Non-pigmented ciliary epithelial cell (primary cell): ENCODE measurements around the gene TRAPPC8.
"Not testable (repeated sequence)": the region's sequence is repeated elsewhere in the genome, so short reads cannot be mapped to it uniquely, and the experiment has no call there.

Source experiments
- DNase-seq: peaks from one replicate; pipeline ENCODE4 v3.0.0-alpha.2; 2010; ENCODE audit warnings: low read depth

TRAPPC8 gene

DNA sequence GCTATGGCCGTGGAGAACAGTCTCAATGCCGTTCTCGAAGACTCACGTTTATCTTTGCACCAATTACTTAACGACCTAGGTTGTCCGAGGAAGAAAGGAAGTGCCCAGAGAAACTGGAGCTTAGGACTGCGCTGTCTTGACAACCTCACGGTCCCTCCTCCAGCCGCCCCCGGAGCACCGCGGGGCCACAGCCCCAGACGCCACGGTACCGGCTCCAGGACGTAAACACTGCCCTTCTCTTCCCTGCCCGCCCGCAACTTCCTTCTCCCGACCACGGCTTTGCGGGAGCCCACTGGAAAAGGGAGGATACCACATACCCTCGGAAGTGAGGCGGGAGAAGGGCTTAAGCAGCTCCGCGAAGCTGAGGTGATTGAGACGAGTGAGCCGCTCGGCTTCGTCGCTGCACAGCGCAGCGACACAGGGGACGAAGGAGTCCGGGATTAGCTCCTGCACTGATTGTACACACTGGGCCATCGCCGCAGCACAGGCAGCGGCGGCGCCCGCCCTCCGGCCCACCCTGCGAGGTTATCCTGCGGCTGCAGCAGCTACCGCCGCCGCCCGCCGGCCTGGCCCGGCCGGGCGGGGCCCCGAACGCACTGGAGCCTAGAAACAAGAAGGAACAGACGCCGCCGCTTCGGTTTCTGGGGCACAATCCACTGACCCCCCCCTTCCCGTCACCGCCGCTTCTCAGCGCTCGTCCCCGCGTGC, 483 bp downstream of the TRAPPC8 start:
- no peak for DNase-seq

DNA sequence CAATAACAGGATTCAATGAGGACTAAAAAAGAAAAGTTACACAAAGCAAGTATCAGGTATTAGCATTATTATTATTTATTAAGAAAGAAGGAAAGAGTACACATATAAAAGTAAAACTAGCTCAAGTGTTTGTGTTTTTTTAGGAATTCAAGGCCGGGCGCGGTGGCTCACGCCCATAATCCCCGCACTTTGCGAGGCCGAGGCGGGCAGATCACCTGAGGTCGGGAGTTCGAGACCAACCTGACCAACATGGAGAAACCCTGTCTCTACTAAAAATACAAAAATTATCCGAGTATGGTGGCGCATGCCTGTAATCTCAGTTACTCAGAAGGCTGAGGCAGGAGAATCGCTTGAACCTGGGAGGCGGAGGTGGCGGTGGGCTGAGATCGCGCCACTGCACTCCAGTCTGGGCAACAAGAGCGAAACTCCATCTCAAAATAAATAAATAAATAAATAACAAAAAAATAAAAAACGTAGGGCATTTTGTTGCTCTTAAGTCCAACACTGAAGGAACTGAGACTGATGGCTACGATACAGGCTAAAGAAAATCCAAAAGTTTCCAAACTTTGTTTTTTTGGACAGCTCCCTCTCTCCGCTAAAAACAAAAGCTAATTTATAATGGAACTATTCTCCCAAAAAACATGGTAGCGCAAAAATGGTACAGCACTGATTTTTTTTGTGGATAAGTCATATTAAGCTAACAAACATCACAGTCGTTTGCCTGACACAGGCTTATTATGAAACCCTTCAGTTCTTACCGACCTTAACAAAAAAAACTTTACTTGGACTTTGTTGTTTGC, 1.7 kb downstream of the TRAPPC8 start:
- no peak for DNase-seq

DNA sequence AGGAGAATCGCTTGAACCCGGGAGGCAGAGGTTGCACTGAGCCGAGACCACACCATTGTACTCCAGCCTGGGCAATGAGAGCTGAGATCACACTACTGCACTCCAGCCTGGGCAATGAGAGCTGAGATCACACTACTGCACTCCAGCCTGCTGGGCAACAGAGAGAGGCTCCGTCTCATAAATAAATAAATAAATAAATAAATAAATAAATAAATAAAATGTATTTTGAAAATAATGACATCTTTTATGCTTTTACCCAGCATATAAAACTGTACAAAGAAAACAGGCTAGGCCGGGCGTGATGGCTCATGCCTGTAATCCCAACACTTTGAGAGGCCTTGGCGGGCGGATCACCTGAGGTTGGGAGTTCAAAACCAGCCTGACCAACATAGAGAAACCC, 8.2 kb downstream of the TRAPPC8 start:
- not testable (repeated sequence) for DNase-seq

DNA sequence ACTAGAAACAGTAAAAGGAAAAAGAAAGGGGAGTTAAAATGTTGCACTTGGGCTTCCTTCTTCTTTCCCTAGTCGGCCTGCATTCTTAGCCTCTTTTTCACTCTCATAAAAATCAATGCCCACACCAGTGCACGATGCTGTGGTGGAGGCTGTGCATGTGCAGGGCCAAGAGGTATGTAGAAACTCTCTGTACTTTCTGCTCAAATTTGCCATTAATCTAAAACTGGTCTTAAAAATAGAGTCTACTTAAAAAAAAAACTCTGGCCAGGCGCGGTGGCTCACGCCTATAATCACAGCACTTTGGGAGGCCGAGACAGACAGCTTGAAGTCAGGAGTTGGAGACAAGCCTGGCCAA, 11.1 kb downstream of the TRAPPC8 start:
- DNase-seq: no peak

DNA sequence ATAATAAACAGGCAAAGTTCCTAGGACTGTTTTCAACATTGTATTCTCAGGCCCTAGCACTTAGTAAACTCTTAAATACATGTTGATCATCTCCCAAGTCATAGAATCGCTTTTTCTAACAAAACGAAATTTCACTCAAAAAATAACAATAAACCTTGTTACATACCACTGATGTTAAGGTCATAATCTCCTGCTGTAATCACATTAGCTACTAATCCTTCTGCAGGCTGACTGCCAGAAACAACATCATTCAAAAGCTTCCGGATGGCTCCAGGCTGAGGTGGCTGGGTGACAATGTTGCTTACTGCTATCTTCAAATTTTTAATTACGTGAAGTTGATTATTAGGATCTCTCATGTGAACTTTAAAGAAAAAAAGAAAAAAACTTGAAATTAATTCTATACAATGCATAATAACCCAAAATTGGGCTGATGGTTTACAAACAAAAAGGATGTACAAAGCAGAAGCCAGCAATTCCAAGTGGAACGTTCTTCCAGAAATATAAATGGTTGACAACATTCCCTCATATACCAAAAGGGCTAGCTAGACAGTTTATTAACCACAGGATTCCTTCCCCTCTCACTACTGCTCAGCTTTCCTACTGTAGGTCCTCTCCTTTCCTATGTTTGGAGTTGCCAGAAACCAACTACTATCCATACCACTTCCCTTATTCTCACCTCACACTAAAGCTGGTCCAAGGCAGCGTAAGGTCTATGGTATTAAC, 11.6 kb downstream of the TRAPPC8 start:
- DNase-seq: peak; percentile 32

DNA sequence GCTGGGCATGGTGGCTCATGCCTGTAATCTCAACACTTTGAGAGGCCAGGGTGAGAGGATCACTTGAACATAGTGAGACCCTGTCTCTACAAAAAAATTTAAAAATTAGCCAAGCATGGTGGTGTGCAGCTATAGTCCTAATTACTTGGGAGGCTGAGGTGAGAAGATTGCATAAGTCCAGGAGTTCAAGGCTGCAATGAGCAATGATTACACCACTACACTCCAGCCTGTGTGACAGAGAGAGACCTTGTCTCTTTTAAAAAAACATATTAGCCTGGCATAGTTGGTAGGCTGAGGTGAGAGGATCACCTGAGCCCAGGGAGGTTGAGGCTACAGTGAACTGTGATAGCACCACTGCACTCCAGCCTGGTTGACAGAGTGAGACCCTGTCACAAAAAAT, 13.7 kb downstream of the TRAPPC8 start:
- DNase-seq: no peak

DNA sequence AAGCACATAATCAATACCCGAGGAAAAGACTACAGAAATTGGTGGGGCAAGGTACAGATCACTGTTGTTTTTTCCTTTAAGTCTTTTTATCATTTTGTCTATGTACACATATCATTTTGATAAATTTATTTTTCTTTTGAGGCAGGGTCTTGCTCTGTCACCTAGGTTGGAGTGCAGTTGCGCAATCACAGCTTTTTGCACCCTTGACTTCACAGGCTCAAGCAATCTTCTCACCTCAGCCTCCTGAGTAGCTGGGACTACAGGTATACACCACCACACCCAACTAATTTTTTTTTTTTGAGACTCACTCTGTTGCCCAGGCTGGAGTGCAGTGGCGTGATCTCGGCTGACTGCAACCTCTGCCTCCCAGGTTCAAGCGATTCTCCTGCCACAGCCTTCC, 15.9 kb downstream of the TRAPPC8 start:
- DNase-seq: not testable (repeated sequence)

DNA sequence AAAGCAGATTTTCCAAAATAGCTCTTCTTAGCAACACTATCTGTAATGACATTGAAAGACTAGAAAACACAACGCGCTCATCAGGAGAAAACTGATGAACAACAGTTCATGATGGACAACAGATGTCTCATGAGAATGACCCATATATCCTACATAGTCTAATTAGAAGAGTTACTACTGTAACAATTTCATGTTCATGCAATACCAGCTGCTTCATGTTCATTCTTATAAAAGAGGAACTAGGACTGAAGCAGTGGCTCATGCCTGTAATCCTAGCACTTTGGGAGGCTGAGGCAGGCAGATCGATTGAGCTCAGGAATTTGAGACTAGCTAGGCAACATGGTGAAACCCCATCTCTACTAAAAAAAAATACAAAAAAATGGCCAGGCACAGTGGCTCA, 22.7 kb downstream of the TRAPPC8 start:
- no peak for DNase-seq

DNA sequence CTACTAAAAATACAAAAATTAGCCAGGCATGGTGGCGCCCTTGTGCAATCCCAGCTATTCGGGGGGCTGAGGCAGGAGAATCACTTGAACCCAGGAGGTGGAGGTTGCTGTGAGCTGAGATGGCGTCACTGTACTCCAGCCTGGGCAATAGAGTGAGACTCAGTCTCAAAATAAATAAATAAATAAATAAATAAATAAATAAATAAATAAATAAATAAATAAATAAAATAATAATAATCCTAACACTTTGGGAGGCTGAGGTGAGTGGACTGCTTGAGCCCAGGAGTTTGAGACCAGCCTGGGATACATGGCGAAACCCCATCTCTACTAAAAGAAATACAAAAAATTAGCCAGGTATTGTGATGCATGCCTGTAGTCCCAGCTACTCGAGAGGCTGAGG, 23.6 kb downstream of the TRAPPC8 start:
- DNase-seq: not testable (repeated sequence)

DNA sequence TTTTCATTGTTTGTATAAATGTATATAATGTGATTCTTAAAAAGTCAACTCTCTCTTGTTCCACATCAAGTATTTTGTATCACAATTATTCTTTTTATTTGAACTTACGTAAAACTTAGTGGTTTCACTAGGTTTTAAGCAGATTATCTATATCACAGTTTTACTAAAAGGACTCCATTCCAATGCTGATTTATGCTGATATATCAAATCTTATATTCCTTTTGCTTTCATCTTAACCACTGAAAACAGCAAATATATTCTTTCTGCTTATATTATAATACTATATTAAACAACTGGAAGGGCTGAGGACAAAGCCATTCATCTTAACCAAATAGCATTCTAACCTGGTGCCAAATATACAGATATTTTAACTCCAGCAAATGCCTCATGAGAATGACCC, 24.2 kb downstream of the TRAPPC8 start:
- DNase-seq: no peak

DNA sequence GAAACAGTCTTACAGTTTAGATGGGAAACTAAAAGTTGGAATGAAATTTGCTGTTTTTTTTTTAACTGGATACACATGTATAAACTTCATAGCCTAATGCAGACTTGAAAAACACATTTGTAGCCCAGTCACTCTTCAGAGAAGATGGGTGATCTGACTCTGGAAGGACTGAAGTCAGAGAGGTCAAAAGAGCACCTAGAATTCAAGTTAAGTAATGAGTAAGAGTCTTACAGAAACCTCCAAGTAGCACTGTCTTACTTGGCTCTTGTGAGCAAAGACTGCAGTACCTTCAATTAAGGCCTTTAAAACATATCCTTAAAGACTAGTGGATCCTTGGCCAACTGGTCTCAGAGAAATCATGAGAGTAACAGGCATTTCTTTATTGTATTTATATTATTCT, 41.9 kb downstream of the TRAPPC8 start:
- DNase-seq: no peak

DNA sequence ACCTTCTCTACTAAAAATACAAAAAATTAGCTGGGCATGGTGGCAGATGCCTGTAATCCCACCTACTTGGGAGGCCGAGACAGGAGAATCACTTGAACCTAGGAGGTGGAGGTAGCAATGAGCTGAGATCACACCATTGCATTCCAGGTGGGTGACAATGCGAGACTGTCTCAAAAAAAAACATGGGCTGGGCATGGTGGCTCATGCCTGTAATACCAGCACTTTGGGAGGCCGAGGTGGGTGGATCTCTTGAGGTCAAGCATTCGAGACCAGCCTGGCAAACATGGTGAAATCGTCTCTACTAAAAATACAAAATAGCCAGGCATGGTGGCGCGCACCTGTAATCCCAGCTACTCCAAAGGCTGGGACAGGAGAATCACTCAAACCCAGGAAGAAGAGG, 43.2 kb downstream of the TRAPPC8 start:
- not testable (repeated sequence) for DNase-seq

DNA sequence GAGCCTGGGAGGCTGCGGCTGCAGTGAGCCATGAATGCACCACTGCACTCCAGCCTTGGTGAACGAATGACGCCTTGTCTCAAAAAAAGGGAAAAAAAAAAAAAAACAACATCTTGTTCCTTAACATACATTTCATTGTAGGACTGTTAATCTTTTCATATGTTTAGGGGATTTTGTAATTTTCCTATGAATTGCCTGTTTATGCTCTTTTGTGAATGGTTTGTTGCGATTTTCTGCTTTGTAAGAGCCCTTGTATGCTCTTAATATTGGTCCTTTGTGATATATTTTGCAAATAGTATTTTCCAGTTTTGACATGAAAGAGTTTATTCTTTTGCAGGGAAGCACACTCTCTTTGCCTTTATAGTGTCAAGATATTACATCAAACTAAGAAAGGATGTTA, 50.0 kb downstream of the TRAPPC8 start:
- no peak for DNase-seq

DNA sequence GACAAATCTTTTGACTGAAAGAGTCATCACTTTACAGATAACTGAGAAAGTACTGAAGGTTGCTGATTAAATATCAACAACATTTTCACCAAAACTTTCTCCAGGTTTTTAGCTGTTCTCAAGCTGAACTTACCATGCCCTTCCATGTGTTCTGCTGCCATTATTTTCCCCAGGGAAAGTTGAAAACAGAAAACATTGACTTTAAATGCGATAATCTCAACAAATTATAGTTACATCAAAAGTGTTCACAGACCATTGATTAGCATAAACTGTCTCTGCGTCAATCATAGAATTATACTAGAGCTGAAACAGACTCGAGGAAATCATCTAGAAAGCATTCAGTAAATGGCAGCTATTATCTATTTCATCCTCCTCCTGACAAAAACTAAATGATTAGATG, 51.4 kb downstream of the TRAPPC8 start:
- no peak for DNase-seq

DNA sequence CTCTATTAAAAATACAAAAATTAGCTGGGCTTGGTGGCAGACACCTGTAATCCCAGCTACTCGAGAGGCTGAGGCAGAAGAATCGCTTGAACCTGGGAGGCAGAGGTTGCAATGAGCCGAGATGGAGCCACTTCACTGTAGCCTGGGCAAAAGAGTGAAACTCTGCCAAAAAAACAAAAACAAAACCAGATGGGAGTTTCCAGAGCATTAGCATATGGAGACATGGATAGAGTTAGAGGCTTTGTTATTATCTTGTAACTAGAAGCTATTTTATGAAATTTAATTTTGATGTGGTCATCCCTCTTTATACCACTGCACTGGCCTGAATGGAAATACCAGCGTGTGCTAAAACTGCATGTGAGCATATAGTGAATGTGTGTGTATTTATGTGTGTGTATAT, 58.9 kb downstream of the TRAPPC8 start:
- DNase-seq: no peak

DNA sequence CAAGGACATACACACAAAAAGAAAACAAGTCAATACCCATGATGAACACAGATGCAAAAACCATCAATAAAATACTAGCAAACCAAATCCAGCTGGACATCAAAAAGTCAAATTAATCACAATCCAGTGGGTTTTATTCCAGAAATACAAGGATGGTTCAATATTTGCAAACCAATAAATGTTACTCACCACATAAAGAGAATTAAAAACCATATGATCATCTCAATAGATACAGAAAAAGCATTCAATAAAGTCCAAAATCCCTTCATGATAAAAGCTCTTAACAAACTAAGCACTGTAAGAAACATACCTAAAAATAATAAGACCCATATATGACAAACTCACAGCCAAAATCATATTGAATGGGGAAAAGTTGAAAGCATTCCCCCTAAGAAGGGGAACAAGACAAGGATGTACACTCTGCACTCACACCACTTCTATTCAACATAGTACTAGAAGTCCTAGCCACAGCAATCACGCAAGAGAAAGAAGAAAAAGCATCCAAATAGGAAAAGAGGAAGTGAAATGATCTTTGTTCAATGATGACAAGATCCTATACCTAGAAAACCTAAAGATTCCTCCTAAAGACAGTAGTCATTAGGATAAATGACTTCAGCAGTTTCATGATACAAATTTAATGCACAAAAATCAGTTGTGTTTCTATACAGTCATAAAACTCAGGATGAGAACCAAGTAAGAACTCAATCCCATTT, 62.6 kb downstream of the TRAPPC8 start:
- no peak for DNase-seq

DNA sequence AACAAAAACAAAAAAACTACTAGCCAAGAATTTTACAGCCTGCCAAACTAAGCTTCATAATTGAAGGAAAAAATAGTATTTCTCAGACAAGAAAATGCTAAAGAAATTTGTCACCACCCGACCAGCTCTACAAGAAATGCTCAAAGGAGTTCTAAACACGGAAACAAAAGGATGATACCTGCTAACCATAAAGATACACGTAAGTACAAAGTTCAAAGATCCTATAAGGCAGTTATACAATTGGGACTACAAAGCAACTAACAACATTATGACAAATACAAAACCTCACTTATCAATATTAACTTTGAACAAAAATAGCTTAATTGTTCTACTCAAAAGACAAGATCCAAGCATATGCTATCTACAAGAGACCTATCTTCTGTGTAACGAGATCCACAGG, 64.6 kb downstream of the TRAPPC8 start:
- DNase-seq: no peak

DNA sequence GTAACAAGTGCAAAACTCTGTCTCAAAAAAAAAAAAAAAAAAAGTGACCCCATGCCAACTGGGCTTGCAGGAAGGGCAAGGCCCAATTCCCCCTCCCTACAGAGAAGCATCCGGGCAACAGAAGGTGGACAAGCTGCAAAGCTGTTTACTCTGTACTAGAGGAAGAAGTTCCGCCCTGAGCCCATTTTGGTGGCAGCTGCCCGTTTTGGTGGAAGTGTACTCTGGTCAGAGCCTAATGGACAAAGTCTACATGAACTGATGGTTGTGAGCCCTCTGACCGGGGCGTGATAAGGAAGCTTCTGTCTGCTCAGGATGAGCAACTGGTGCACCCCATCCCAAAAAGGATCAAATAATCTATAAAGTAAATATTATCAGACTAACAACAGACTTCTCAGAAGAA, 65.0 kb downstream of the TRAPPC8 start:
- no peak for DNase-seq

DNA sequence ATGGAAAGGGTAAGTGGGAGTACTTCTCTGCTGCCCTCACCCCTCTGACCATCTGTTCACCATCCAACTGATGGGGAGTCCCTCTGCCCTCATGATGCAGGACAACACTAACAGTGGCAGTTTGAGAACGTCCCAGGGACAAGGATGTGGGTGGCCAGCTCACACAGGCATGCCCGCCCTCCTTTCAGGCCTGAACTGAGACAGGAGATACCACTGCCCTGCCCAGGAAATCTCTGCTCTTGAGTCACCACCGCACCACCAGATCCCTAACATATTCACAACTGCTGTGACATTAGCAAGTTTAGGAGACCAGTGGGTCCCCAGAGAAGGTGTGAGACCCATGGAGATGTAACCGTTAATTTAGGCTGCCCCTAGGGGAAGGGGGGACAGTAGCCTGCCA, 66.2 kb downstream of the TRAPPC8 start:
- DNase-seq: no peak

DNA sequence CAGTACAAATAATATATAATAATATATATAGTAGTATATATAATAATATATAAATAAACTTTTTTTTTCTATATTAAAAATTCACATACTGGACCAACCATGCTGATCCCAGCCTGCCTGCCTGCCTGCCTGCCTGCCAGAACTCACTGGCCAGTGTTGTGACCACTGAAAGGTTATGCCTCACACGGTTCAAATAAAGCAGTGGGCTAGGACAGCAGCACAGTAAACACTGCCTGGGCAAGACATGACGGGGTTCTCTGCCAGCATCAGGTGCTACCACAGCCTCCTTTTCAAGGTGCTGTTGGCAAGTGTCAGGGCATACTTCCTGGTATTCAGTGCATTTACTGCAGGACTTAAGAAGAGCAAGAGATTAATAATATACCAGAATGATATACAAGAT, 67.6 kb downstream of the TRAPPC8 start:
- DNase-seq: no peak

DNA sequence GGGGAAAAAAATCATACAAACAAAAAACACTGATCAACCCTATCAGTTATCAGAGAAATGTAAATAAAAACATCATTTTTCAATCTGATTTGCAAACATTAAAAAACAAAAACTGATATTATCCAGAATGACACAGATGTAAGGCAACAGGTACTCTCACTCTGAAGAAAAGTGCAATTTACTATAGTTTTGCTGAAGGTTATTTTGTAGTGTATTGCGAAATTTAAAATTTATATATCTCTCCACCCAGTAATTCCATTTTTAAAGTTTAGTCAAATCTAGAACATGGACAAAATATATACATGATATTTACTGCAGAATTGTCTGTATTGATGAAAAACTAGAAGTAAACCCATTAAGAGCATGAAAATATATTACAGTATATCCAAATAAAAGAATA, 79.8 kb downstream of the TRAPPC8 start:
- no peak for DNase-seq

DNA sequence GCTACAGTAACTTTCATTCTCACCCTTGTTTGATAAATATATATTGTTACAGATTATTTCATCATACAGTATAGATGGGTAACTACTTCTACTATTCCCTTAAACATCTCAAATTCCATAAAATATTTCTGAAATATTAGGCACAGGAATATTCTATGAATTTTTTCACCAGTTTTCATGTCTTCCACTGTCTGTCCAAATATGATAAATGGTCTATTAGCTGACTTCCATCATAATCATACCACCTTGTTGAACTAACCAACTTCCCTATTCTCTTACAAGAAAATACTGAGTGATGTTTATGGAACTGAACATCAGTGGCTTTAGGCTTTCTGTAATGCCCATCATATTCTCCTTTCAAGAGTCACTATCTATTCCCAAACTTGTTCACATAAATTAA, 82.4 kb downstream of the TRAPPC8 start:
- DNase-seq: no peak
